ENCODE measurements around the gene NHSL2. TPM values are rescaled to one million over a fixed set of nuclear protein-coding genes. Genes with fewer than 3 reads are reported as not detected.

NHSL2 gene
- total RNA-seq, 1 donor from 2014 or later: 4.7 TPM

DNA sequence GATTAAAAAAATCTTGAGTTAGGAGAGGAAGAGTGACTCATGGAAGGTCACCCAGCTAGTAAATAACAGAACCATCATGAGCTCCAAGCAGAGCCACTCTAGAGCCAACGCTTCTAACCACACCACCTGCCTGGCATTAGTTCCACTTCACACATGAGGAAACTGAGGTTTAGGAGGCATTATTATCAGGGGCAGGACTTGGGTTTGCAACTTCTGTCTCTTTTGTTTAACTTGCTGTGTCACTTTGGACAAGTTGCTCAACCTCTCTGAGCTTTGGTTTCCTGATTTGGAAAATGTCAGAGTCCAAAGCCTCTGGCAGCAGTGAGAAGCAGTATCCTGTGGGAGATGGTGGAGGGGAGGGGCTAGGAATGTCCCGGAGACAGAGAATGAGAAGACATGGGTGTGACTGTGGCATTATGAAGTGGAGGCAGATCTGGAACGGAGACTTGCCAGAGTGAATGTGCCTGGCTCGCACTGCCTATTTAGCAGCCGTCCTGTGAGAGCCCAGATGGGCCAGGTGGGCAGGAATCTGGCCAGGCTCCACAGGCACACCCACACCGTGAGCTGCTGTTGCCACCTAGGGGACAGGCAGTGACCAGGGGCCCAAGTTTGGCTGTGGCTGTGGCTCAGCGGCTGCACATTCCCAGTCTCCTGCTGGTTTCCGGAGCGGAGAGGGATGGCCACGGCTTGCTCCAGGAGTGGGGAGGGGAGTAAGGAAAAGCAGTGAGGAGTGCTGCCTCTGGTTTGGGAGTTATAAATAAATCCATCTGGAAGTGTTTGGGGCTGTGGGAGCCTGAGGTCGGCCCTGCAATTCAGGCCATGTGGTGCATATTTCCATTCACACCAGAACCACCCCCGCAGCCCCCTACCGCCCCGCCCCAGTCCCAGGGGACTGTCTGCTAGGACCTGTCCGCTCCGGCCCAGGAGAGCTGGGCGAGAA, 93.4 kb downstream of the NHSL2 start:
- peaks cover 0 to 8% (median 0%) of the 10 kb centered on the region in 3 donors for H3K27me3 ChIP-seq (ENCODE audit: control insufficient read depth in 3 of 3, insufficient read depth in 3 of 3, low read length in 3 of 3)
- no peaks in the 10 kb centered on the region for H3K36me3 ChIP-seq (ENCODE audit: control insufficient read depth in 3 of 3, insufficient read depth in 3 of 3, low read length in 3 of 3)
- H3K27ac ChIP-seq (ENCODE audit: low read depth, low read length): peak overlapping the region; percentile 50
- H3K9ac ChIP-seq (ENCODE audit: low read depth in 1 of 3, low read length in 3 of 3): peak overlapping the region in 2 of 3 donors; percentile 33 to 50
- no peaks in the 10 kb centered on the region for H3K9me3 ChIP-seq (ENCODE audit: control insufficient read depth in 3 of 3, low read length in 3 of 3)
- H3K4me1 ChIP-seq (ENCODE audit: control insufficient read depth in 3 of 3, insufficient read depth in 3 of 3, low read length in 3 of 3): peaks cover 6 to 7% (median 6%) of the 10 kb centered on the region in 3 donors
- peak overlapping the region in 1 of 3 donors; percentile 35 for H3K4me3 ChIP-seq (ENCODE audit: low read length in 3 of 3)

DNA sequence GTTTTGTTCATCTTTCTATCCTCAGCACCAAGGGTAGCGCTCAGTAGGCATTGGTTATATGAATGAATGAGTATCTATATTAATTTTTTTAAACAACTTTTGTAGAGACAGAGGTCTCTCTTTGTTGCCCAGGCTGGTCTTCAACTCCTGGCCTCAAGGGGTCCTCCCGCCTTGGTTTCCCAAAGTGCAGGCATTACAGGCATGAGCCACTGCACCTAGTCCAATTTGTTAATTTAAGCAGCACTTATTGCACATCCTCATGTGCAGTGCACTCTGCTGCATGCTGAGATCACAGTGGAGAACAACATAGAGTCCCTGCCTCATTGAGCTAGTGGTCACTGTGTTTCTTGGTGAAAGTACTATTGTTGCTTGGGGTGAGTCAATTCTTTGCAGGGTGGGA, 94.4 kb downstream of the NHSL2 start:
- Histone ChIP-seq H3K27me3 (ENCODE audit: control insufficient read depth in 3 of 3, insufficient read depth in 3 of 3, low read length in 3 of 3) (peaks cover 0 to 8% (median 0%) of the 10 kb centered on the region in 3 donors), H3K36me3 (ENCODE audit: control insufficient read depth in 3 of 3, insufficient read depth in 3 of 3, low read length in 3 of 3) (no peaks in the 10 kb centered on the region), H3K9ac (ENCODE audit: low read depth in 1 of 3, low read length in 3 of 3) (no peak overlapping the region), H3K4me1 (ENCODE audit: control insufficient read depth in 3 of 3, insufficient read depth in 3 of 3, low read length in 3 of 3) (peaks cover 6 to 7% (median 6%) of the 10 kb centered on the region in 3 donors), H3K4me3 (ENCODE audit: low read length in 3 of 3) (no peak overlapping the region), H3K9me3 (ENCODE audit: control insufficient read depth in 3 of 3, low read length in 3 of 3) (no peaks in the 10 kb centered on the region), H3K27ac (ENCODE audit: low read depth, low read length) (peak overlapping the region; percentile 20)

DNA sequence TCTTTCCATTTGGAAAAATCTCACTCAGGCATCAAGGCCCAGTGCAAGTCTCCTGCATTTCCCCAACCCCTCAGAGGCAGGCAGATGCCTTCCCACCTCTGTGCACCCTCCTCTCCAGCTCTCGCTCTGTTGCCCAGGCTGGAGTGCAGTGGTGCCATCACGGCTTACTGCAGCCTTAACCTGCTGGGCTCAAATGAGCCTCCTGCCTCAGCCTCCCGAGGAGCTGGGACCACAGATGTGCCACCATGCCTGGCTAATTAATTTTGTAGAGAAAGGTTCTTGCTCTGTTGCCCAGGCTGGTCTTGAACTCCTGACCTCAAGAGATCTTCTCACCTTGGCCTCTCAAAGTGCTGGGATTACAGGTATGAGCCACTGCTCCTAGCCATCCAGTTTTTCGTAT, 95.8 kb downstream of the NHSL2 start:
- Histone ChIP-seq H3K27ac (ENCODE audit: low read depth, low read length) (no peak overlapping the region), H3K4me3 (ENCODE audit: low read length in 3 of 3) (no peak overlapping the region), H3K4me1 (ENCODE audit: control insufficient read depth in 3 of 3, insufficient read depth in 3 of 3, low read length in 3 of 3) (peaks cover 6 to 7% (median 6%) of the 10 kb centered on the region in 3 donors), H3K9ac (ENCODE audit: low read depth in 1 of 3, low read length in 3 of 3) (no peak overlapping the region), H3K36me3 (ENCODE audit: control insufficient read depth in 3 of 3, insufficient read depth in 3 of 3, low read length in 3 of 3) (no peaks in the 10 kb centered on the region), H3K27me3 (ENCODE audit: control insufficient read depth in 3 of 3, insufficient read depth in 3 of 3, low read length in 3 of 3) (peaks cover 0 to 6% (median 0%) of the 10 kb centered on the region in 3 donors), H3K9me3 (ENCODE audit: control insufficient read depth in 3 of 3, low read length in 3 of 3) (no peaks in the 10 kb centered on the region)

DNA sequence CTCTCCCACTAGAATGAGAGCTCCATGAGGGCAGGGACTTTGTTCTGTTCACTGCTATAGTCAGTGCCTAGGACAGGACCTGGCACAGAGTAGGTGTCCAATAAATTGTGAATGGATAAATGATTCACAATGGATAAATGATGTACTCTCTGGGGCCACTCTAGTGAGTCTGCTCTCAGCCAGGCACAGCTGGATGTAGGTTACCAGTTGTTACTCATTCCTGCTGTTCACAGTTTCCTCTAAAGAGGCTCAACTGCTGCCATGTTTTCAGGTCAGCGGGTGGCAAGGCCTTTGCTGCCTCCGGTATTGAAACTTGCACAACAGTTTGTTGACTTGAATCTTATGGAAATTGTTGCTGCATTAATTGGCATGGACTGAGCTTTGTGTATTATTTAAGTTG, 99.1 kb downstream of the NHSL2 start:
- no peaks in the 10 kb centered on the region for H3K36me3 ChIP-seq (ENCODE audit: control insufficient read depth in 3 of 3, insufficient read depth in 3 of 3, low read length in 3 of 3)
- H3K9ac ChIP-seq (ENCODE audit: low read depth in 1 of 3, low read length in 3 of 3): no peak overlapping the region
- H3K27me3 ChIP-seq (ENCODE audit: control insufficient read depth in 3 of 3, insufficient read depth in 3 of 3, low read length in 3 of 3): no peaks in the 10 kb centered on the region
- no peak overlapping the region for H3K4me3 ChIP-seq (ENCODE audit: low read length in 3 of 3)
- no peak overlapping the region for H3K27ac ChIP-seq (ENCODE audit: low read depth, low read length)
- H3K4me1 ChIP-seq (ENCODE audit: control insufficient read depth in 3 of 3, insufficient read depth in 3 of 3, low read length in 3 of 3): no peaks in the 10 kb centered on the region
- no peaks in the 10 kb centered on the region for H3K9me3 ChIP-seq (ENCODE audit: control insufficient read depth in 3 of 3, low read length in 3 of 3)

DNA sequence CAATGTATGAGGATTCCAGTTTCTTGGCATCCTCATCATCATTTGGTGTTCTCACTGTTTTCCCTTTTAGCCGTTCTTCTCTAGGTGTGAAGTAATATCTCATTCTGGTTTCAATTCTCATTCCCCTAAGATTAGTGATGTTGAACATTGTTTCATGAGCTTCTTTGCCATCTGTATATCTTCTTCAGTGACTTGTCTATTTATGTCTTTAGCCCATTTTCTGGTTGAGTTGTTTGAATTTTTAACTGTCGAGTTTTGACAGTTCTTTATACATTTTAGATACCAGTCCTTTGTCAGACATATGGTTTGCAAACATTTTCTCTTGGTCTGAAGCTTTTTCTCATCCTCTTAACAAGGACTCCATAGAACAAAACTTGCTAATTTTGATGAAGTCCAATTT, 101.1 kb downstream of the NHSL2 start:
- Histone ChIP-seq H3K4me3 (ENCODE audit: low read length in 3 of 3) (no peak overlapping the region), H3K9me3 (ENCODE audit: control insufficient read depth in 3 of 3, low read length in 3 of 3) (no peaks in the 10 kb centered on the region), H3K27me3 (ENCODE audit: control insufficient read depth in 3 of 3, insufficient read depth in 3 of 3, low read length in 3 of 3) (peaks cover 0 to 4% (median 0%) of the 10 kb centered on the region in 3 donors), H3K36me3 (ENCODE audit: control insufficient read depth in 3 of 3, insufficient read depth in 3 of 3, low read length in 3 of 3) (no peaks in the 10 kb centered on the region), H3K9ac (ENCODE audit: low read depth in 1 of 3, low read length in 3 of 3) (no peak overlapping the region), H3K4me1 (ENCODE audit: control insufficient read depth in 3 of 3, insufficient read depth in 3 of 3, low read length in 3 of 3) (no peaks in the 10 kb centered on the region), H3K27ac (ENCODE audit: low read depth, low read length) (no peak overlapping the region)

DNA sequence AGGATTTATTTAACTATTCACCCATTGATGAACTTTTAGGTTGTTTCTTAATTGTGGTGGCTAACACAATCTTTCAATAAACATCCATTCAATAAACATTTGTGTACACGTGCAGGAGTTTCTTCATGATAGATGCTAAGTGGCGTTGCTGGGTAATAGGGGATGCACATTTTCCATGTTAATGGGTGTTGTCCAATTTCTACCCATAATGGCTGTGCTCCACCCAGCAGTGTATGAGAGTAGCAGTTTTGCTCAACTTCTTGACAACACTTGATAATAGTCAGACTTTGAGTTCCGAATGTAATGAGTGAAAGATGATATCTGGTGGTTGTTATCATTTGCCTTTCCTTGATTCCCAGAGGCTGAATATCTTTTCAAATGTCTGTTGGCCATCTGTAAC, 104.7 kb downstream of the NHSL2 start:
- Histone ChIP-seq H3K9ac (ENCODE audit: low read depth in 1 of 3, low read length in 3 of 3) (no peak overlapping the region), H3K4me3 (ENCODE audit: low read length in 3 of 3) (no peak overlapping the region), H3K9me3 (ENCODE audit: control insufficient read depth in 3 of 3, low read length in 3 of 3) (no peaks in the 10 kb centered on the region), H3K4me1 (ENCODE audit: control insufficient read depth in 3 of 3, insufficient read depth in 3 of 3, low read length in 3 of 3) (peaks cover 0 to 15% (median 5%) of the 10 kb centered on the region in 3 donors), H3K36me3 (ENCODE audit: control insufficient read depth in 3 of 3, insufficient read depth in 3 of 3, low read length in 3 of 3) (no peaks in the 10 kb centered on the region), H3K27ac (ENCODE audit: low read depth, low read length) (no peak overlapping the region), H3K27me3 (ENCODE audit: control insufficient read depth in 3 of 3, insufficient read depth in 3 of 3, low read length in 3 of 3) (peaks cover 0 to 8% (median 0%) of the 10 kb centered on the region in 3 donors)

DNA sequence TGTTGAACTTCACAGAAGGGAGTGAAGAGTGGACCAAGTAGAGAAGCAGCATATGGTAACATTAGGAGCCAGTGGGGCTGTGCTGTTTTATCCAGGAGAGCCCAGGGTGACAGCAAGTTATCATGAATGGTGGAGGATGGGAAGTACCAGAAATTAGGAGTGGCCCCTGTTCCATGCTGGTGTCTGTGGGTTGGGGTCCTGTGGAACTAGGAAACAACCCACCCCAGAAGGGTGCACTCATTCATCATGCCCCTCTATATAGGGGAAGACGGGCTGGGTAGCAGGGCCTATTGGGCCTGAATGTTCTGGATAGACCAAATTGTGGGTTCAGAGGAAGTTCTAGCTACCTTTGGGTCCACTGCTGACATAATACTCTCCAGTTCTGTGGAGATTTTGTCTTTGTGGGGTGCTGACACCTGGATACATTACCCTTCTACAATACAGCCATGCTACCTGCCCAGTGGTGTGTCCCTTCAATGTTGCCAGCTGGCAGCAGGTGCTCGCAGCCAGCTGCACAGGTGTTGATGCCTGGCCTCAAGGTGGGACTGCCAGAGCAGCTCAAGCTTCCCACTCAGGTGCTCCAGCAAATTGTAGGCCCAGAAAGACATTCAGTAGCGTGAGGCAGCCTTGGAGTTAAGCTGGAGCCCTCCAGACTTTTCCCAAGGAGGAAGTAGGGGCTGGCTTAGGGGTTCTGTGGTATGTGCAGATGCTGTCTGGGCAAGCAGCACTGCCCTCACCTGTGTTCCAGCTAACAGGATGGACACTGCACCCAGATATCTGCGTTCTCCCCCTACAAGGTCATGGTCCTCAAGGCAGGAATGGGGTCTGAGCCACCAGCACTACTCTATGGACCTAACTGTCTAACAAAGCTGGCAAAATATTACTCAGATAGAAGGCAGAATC, 106.5 kb downstream of the NHSL2 start:
- Histone ChIP-seq H3K27ac (ENCODE audit: low read depth, low read length) (no peak overlapping the region), H3K9me3 (ENCODE audit: control insufficient read depth in 3 of 3, low read length in 3 of 3) (no peaks in the 10 kb centered on the region), H3K36me3 (ENCODE audit: control insufficient read depth in 3 of 3, insufficient read depth in 3 of 3, low read length in 3 of 3) (no peaks in the 10 kb centered on the region), H3K27me3 (ENCODE audit: control insufficient read depth in 3 of 3, insufficient read depth in 3 of 3, low read length in 3 of 3) (peaks cover 0 to 17% (median 0%) of the 10 kb centered on the region in 3 donors), H3K9ac (ENCODE audit: low read depth in 1 of 3, low read length in 3 of 3) (no peak overlapping the region), H3K4me1 (ENCODE audit: control insufficient read depth in 3 of 3, insufficient read depth in 3 of 3, low read length in 3 of 3) (peaks cover 0 to 15% (median 5%) of the 10 kb centered on the region in 3 donors), H3K4me3 (ENCODE audit: low read length in 3 of 3) (no peak overlapping the region)

DNA sequence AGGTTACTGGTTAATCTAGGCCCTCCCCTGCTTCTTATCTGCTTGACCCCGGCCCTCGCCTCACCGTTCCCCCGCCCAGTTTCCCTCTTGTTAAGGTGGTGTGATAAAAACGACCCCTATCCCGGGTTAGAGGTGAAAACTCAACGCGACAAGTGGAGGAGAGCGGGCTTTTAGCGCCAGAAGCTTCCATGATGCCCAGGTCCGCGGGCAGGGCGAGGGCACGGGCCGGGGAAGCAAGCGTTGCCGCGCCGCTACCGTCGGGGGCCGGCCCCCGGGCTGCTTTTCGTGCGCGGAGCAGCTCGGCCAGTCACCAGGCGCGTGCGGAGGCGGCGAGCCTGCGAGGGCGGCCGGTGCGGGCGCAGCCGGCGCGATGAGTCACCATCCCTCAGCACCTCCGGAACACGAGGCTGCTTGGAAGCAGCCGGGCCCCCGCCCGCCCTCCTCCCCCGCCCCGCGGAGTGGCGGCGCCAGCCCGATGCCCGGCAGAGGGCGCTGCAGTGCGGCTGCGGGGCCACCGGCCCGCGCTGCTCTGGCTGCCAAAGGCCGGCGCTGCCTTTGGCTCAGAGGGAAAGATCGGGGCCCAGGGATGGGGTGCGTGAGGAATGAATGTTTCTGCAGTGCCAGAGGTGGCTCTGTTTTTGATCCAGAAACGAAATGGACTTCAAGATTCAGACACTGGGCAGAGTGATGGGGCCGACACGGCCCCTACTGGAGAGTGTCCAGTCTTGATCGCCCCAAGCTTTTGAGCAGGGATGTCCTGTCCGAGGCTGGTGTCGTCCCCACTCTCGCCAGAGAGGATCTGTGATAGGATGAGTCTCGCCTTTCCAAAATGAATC, 107.8 kb downstream of the NHSL2 start:
- Histone ChIP-seq H3K9me3 (ENCODE audit: control insufficient read depth in 3 of 3, low read length in 3 of 3) (no peaks in the 10 kb centered on the region), H3K27me3 (ENCODE audit: control insufficient read depth in 3 of 3, insufficient read depth in 3 of 3, low read length in 3 of 3) (peaks cover 0 to 19% (median 0%) of the 10 kb centered on the region in 3 donors), H3K9ac (ENCODE audit: low read depth in 1 of 3, low read length in 3 of 3) (peak overlapping the region in 2 of 3 donors; percentile 60 to 64), H3K4me3 (ENCODE audit: low read length in 3 of 3) (peak overlapping the region; percentile 41 to 43 (median 41)), H3K4me1 (ENCODE audit: control insufficient read depth in 3 of 3, insufficient read depth in 3 of 3, low read length in 3 of 3) (peaks cover 0 to 15% (median 5%) of the 10 kb centered on the region in 3 donors), H3K27ac (ENCODE audit: low read depth, low read length) (peak overlapping the region; percentile 65), H3K36me3 (ENCODE audit: control insufficient read depth in 3 of 3, insufficient read depth in 3 of 3, low read length in 3 of 3) (no peaks in the 10 kb centered on the region)

DNA sequence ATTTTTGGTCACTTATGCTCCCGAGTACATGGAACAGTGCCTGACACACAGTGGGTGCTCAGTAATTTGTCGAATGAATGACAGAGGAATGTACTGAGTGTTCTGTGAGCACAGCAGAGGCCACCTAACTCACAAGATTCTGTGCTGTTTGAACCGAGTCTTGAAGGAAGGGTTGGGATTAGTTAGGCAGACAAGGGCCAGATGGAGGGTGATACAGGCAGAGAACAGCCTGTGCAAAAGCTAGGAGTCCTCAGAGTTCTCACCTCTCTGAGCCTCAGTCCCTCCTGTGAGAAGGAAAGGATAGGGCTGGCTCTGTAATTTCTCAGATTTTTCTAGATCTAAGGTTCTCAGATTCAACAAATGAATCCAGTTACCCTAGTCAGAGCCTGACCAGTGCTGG, 108.8 kb downstream of the NHSL2 start:
- Histone ChIP-seq H3K4me1 (ENCODE audit: control insufficient read depth in 3 of 3, insufficient read depth in 3 of 3, low read length in 3 of 3) (peaks cover 0 to 15% (median 5%) of the 10 kb centered on the region in 3 donors), H3K27me3 (ENCODE audit: control insufficient read depth in 3 of 3, insufficient read depth in 3 of 3, low read length in 3 of 3) (peaks cover 0 to 23% (median 0%) of the 10 kb centered on the region in 3 donors), H3K9ac (ENCODE audit: low read depth in 1 of 3, low read length in 3 of 3) (no peak overlapping the region), H3K4me3 (ENCODE audit: low read length in 3 of 3) (no peak overlapping the region), H3K9me3 (ENCODE audit: control insufficient read depth in 3 of 3, low read length in 3 of 3) (no peaks in the 10 kb centered on the region), H3K27ac (ENCODE audit: low read depth, low read length) (peak overlapping the region; percentile 39), H3K36me3 (ENCODE audit: control insufficient read depth in 3 of 3, insufficient read depth in 3 of 3, low read length in 3 of 3) (no peaks in the 10 kb centered on the region)
